Natural killer cell treated with Interleukin-12 subunit alpha and Interleukin-12 subunit beta and Interleukin-15 and Interleukin-18, amount 100 ng/mL, for 72 hours (primary cell): ENCODE data around the gene ZNRF3. TPM values are rescaled to one million over a fixed set of nuclear protein-coding genes. Genes with fewer than 3 reads are reported as not detected.
"Not testable (repeated sequence)": the region's sequence is repeated elsewhere in the genome, so short reads cannot be mapped to it uniquely, and the experiment has no call there.

Source experiments
- ATAC-seq, 2 donors: fragments of 150-1000 bp; cut with Tn5 transposase in 1 of 2; sonication (Bioruptor Pico), chemical (Tn5 transposase) in 1 of 2; 2 replicates each; pipeline ENCODE4 v1.10.0; 2021
- DNase-seq: peaks from one replicate; pipeline ENCODE4 v3.0.0; 2022; ENCODE audit warnings: low spot score
- H3K27ac Mint-ChIP-seq, 2 donors: 1 replicate in 1 of 2; 2 replicates in 1 of 2; pipeline ENCODE4 v1.8.0; 2022; ENCODE audit warnings: mixed read lengths in 2 of 2, mild to moderate bottlenecking in 1 of 2, moderate library complexity in 1 of 2
- H3K27me3 Mint-ChIP-seq, 2 donors: 1 replicate in 1 of 2; 2 replicates in 1 of 2; pipeline ENCODE4 v1.8.0; 2022; ENCODE audit warnings: mixed read lengths in 2 of 2
- H3K36me3 Mint-ChIP-seq: one replicate; pipeline ENCODE4 v1.8.0; 2022; ENCODE audit warnings: mixed read lengths
- H3K4me1 Mint-ChIP-seq, 2 donors: 1 replicate in 1 of 2; 2 replicates in 1 of 2; pipeline ENCODE4 v1.8.0; 2022; ENCODE audit warnings: low read depth in 2 of 2, mixed read lengths in 2 of 2, mild to moderate bottlenecking in 1 of 2
- H3K4me3 Mint-ChIP-seq: one replicate; pipeline ENCODE4 v1.8.0; 2022; ENCODE audit warnings: mixed read lengths
- H3K9me3 Mint-ChIP-seq: 2 replicates; pipeline ENCODE4 v1.8.0; 2022; ENCODE audit warnings: mixed read lengths
- total RNA-seq, 2 donors: library from RNA; stranded (reverse); gene quantifications; one replicate each; pipeline ENCODE4 v1.2.3, GENCODE V29; 2022

Gene ZNRF3
- total RNA-seq, 2 donors from 2014 or later: 0.61 to 0.64 TPM

GRCh38 chr22:28905256-28905832 is 22.0 kb downstream of the ZNRF3 start:
- H3K27me3 Mint-ChIP-seq: peaks cover 17 to 34% of the 10 kb centered on the region in 2 donors
- H3K4me1 Mint-ChIP-seq: peaks cover 24 to 27% of the 10 kb centered on the region in 2 donors
- DNase-seq (no peak), ATAC-seq (no peak)
- no peaks in the 10 kb centered on the region for H3K36me3 Mint-ChIP-seq
- no peak overlapping the region for H3K27ac Mint-ChIP-seq
- no peaks in the 10 kb centered on the region for H3K9me3 Mint-ChIP-seq
- H3K4me3 Mint-ChIP-seq: no peak overlapping the region

GRCh38 chr22:28906312-28906711 is 22.9 kb downstream of the ZNRF3 start:
- Mint-ChIP-seq H3K4me3 (no peak overlapping the region), H3K4me1 (peaks cover 32 to 35% of the 10 kb centered on the region in 2 donors), H3K9me3 (no peaks in the 10 kb centered on the region), H3K27ac (no peak overlapping the region), H3K27me3 (peaks cover 23 to 41% of the 10 kb centered on the region in 2 donors), H3K36me3 (no peaks in the 10 kb centered on the region)
- DNase-seq (no peak), ATAC-seq (no peak)

GRCh38 chr22:28907311-28908008 is 24.1 kb downstream of the ZNRF3 start:
- no peaks in the 10 kb centered on the region for H3K36me3 Mint-ChIP-seq
- DNase-seq (no peak), ATAC-seq (peak; percentile 79 to 87)
- H3K4me1 Mint-ChIP-seq: peaks cover 32 to 35% of the 10 kb centered on the region in 2 donors
- peak overlapping the region; percentile 20 to 37 for H3K27ac Mint-ChIP-seq
- H3K4me3 Mint-ChIP-seq: peak overlapping the region; percentile 22
- H3K27me3 Mint-ChIP-seq: peaks cover 24 to 39% of the 10 kb centered on the region in 2 donors
- H3K9me3 Mint-ChIP-seq: no peaks in the 10 kb centered on the region

GRCh38 chr22:28908810-28909209 is 25.4 kb downstream of the ZNRF3 start:
- H3K27ac Mint-ChIP-seq: peak overlapping the region; percentile 9 to 30
- not testable (repeated sequence) for ATAC-seq

GRCh38 chr22:28909375-28909774 is 26.0 kb downstream of the ZNRF3 start:
- H3K36me3 Mint-ChIP-seq: no peaks in the 10 kb centered on the region
- peaks cover 32 to 35% of the 10 kb centered on the region in 2 donors for H3K4me1 Mint-ChIP-seq
- peak; percentile 86 to 91 for ATAC-seq
- peak overlapping the region; percentile 9 to 30 for H3K27ac Mint-ChIP-seq
- H3K9me3 Mint-ChIP-seq: no peaks in the 10 kb centered on the region
- H3K27me3 Mint-ChIP-seq: peaks cover 32 to 33% of the 10 kb centered on the region in 2 donors
- DNase-seq: peak; percentile 77
- peak overlapping the region; percentile 22 for H3K4me3 Mint-ChIP-seq

More at GRCh38 chr22:28908810-28909209, 25.4 kb downstream of the ZNRF3 start:
- not testable (repeated sequence) for DNase-seq, H3K9me3 Mint-ChIP-seq, H3K36me3 Mint-ChIP-seq
- H3K4me3 Mint-ChIP-seq: peak overlapping the region; percentile 22
- peaks cover 32 to 35% of the 10 kb centered on the region in 2 donors for H3K4me1 Mint-ChIP-seq
- H3K27me3 Mint-ChIP-seq: peaks cover 30 to 38% of the 10 kb centered on the region in 2 donors

GRCh38 chr22:28910569-28911303 is 27.4 kb downstream of the ZNRF3 start:
- DNase-seq: no peak
- H3K9me3 Mint-ChIP-seq: no peaks in the 10 kb centered on the region
- no peak for ATAC-seq
- peaks cover 23 to 26% of the 10 kb centered on the region in 2 donors for H3K27me3 Mint-ChIP-seq
- H3K4me3 Mint-ChIP-seq: no peak overlapping the region
- peaks cover 32 to 33% of the 10 kb centered on the region in 2 donors for H3K4me1 Mint-ChIP-seq
- H3K36me3 Mint-ChIP-seq: no peaks in the 10 kb centered on the region
- peak overlapping the region; percentile 10 to 15 for H3K27ac Mint-ChIP-seq

- DNase-seq (no peak), ATAC-seq (no peak)
- Mint-ChIP-seq H3K9me3 (no peaks in the 10 kb centered on the region), H3K27me3 (peaks cover 23 to 27% of the 10 kb centered on the region in 2 donors), H3K27ac (peak overlapping the region in 1 of 2 donors; percentile 15), H3K4me1 (peaks cover 31 to 32% of the 10 kb centered on the region in 2 donors), H3K4me3 (no peak overlapping the region), H3K36me3 (no peaks in the 10 kb centered on the region)
These were observed 27.9 kb downstream of the ZNRF3 start for GRCh38 chr22:28911304-28911690.

- H3K36me3 Mint-ChIP-seq: no peaks in the 10 kb centered on the region
These were observed 28.7 kb downstream of the ZNRF3 start for GRCh38 chr22:28911777-28912669.

GRCh38 chr22:28914201-28914600 is 30.8 kb downstream of the ZNRF3 start:
- peaks cover 11 to 14% of the 10 kb centered on the region in 2 donors for H3K4me1 Mint-ChIP-seq
- H3K36me3 Mint-ChIP-seq: no peaks in the 10 kb centered on the region
- peaks cover 31 to 42% of the 10 kb centered on the region in 2 donors for H3K27me3 Mint-ChIP-seq
- no peaks in the 10 kb centered on the region for H3K9me3 Mint-ChIP-seq
- no peak overlapping the region for H3K27ac Mint-ChIP-seq
- no peak for DNase-seq
- no peak for ATAC-seq
- no peak overlapping the region for H3K4me3 Mint-ChIP-seq

More at GRCh38 chr22:28911777-28912669, 28.7 kb downstream of the ZNRF3 start:
- Mint-ChIP-seq H3K27me3 (peaks cover 27% of the 10 kb centered on the region in 2 donors), H3K9me3 (no peaks in the 10 kb centered on the region), H3K4me1 (peaks cover 29 to 32% of the 10 kb centered on the region in 2 donors), H3K4me3 (no peak overlapping the region), H3K27ac (no peak overlapping the region)
- DNase-seq (no peak), ATAC-seq (no peak)

GRCh38 chr22:28915969-28916368 is 32.6 kb downstream of the ZNRF3 start:
- Mint-ChIP-seq H3K36me3 (no peaks in the 10 kb centered on the region), H3K4me3 (no peak overlapping the region), H3K27ac (no peak overlapping the region), H3K27me3 (peaks cover 31 to 39% of the 10 kb centered on the region in 2 donors), H3K4me1 (peaks cover 2% of the 10 kb centered on the region in 2 donors), H3K9me3 (no peaks in the 10 kb centered on the region)
- no peak for ATAC-seq
- DNase-seq: no peak

- H3K4me3 Mint-ChIP-seq: no peak overlapping the region
- no peak for ATAC-seq
- no peaks in the 10 kb centered on the region for H3K4me1 Mint-ChIP-seq
These were observed 34.6 kb downstream of the ZNRF3 start for GRCh38 chr22:28917747-28918549.

GRCh38 chr22:28918550-28919271 is 35.3 kb downstream of the ZNRF3 start:
- no peaks in the 10 kb centered on the region for H3K4me1 Mint-ChIP-seq
- no peaks in the 10 kb centered on the region for H3K36me3 Mint-ChIP-seq
- no peaks in the 10 kb centered on the region for H3K9me3 Mint-ChIP-seq
- peaks cover 41 to 51% of the 10 kb centered on the region in 2 donors for H3K27me3 Mint-ChIP-seq
- H3K27ac Mint-ChIP-seq: no peak overlapping the region
- no peak for DNase-seq
- no peak overlapping the region for H3K4me3 Mint-ChIP-seq
- no peak for ATAC-seq

More at GRCh38 chr22:28917747-28918549, 34.6 kb downstream of the ZNRF3 start:
- no peak overlapping the region for H3K27ac Mint-ChIP-seq
- H3K9me3 Mint-ChIP-seq: no peaks in the 10 kb centered on the region
- peaks cover 41 to 50% of the 10 kb centered on the region in 2 donors for H3K27me3 Mint-ChIP-seq
- no peak for DNase-seq
- H3K36me3 Mint-ChIP-seq: no peaks in the 10 kb centered on the region
